Hypothalamus (tissue), 51 donors: ENCODE results near the gene SSBP3.
"Not testable (repeated sequence)": the region's sequence is repeated elsewhere in the genome, so short reads cannot be mapped to it uniquely, and the experiment has no call there.

Experiments
- DNase-seq, 51 donors: peaks; one replicate each; lab custom pipeline; 2025; lab: John Stamatoyannopoulos, UW

Gene SSBP3

DNA sequence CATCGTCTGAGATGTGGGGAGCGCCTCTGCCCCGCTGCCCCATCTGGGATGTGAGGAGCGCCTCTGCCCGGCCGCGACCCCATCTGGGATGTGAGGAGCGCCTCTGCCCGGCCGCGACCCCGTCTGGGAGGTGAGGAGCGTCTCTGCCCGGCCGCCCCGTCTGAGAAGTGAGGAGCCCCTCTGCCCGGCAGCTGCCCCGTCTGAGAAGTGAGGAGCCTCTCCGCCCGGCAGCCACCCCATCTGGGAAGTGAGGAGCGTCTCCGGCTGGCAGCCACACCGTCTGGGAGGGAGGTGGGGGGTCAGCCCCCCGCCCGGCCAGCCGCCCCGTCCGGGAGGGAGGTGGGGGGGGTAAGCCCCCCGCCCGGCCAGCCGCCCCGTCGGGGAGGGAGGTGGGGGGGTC, 173.0 kb downstream of the SSBP3 start:
- DNase-seq: not testable (repeated sequence)

DNA sequence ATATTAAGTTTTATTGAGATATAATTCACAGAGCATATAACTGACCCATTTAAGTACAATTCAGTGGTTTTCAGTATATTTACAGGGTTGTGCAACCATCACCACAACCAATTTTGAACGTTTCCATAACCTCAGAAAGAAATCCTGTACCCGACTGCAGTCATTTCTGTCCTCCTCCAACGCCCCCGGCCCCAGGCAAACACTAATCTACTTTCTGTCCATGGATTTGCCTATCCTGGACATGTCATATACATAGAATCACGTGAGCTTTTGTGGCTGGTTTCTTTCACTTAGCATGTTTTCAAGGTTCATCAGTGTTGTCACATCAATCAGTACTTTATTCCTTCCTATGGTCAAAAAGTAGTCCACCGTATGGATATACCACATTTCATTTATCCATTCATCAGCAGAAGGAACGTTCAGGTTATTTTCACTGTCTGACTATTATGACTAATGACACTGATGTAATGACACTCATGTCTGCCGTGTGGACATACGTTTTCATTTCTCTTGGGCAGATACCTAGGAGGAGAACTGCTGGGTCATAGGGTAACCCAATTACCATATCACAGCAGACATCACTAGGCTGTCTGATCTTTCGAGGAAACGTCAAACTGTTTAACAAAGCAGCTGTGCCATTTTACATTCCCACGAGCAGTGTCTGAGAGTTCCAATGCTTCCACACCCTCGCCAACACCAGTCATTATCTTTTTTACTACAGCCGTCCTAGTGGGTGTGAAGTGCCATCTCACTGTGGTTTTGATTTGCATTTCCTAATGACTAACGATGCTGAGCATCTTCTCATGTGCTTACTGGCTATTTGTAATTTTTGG, 175.5 kb downstream of the SSBP3 start:
- DNase-seq: no peak

DNA sequence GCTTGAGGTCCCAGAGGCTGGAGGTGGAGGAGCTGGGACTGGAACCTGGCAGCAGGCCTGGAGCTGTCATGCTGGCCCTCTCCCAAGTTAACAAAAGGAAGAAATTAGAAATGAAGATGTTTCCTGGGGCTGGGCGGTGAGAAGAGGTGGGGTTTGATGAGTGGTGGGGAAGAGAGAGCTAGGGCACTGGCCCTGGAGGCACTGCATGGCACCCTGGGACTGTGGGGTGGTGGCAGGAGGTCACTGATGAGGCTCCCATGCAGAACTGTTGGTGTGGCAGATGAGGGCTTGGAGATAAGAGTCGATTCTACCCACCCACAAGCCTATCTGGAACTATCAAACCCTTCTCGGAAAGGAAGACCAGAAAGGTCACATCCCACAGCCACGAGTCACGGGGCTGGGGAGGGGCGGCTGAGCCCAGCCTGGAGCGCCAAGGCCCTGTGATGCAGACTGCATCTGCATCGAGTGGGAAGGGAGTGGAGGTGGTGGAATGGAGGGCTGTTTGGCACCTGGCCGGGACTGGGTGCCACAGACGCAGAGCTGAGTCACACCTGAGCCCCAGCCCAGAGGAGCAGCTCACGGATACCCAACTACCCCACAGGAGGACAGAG, 176.8 kb downstream of the SSBP3 start:
- peak in 1 of 51 donors; percentile 57 for DNase-seq

DNA sequence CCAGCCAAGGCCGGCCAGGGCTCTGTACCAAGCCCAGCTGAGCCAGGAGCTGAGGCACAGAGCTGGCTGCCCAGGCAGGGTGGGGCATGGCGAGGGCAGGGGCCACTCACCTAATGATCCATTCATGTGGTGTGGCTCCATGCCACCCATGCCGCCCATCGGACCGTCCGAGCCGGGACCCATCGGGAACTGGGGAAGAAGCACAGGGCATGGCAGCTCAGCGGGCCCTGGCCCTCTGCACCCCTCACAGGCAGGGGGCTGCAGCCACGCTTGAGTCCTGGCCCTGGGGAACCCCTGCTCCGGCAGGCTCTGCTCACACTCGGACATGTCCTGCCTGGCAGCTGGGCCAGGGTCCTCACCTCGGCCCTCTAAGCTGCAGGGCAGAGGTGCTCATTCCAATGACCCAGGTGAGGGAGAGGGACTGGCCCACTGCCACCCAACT, 177.5 kb downstream of the SSBP3 start:
- DNase-seq: no peak

DNA sequence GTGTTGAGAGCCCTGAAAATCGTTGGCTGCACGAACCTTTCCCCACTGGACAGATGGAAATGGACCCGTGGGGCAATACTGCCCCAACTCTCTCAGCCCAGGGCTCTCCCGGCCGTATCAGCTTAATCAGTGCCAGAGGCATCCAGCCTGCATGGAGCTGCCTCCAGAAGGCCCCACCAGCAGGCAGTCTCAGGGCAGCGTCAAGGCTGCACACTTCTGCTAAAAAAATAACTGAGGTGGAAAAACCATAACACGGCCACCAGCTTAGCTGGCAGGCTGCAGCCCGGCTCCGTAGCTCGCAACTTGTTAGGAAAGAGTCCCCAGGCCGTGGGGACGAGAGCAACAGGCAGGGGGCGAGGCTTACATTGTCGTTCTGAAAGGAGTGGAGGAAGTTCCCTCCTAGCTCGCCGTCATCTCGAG, 178.3 kb downstream of the SSBP3 start:
- no peak for DNase-seq

DNA sequence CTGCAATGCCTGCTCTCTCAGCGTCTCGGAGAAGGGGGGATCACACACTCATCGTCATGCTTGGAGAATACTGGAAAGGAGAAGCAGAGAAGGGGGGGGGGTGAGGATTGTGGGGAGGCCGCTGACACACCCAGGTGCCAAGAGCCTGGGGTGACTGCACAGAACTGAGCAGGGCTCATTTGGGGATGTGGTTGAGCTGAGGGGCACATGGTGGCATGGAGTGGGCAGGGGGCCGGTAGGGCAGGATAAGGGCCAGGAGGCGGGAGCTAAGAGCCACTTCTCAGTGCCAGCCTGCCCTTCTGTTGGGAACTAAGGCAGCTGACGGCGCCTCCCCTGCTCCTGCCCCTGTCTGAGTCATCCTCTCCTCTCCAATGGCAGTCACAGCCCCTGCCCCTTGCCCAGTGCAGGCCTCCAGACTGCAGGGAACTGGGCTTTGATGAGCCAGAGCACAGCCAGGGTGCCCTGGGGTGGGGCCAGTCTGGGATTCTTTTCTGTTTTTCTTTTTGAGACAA, 179.0 kb downstream of the SSBP3 start:
- DNase-seq: peak in 28 of 51 donors; percentile 18 to 82 (median 31)

DNA sequence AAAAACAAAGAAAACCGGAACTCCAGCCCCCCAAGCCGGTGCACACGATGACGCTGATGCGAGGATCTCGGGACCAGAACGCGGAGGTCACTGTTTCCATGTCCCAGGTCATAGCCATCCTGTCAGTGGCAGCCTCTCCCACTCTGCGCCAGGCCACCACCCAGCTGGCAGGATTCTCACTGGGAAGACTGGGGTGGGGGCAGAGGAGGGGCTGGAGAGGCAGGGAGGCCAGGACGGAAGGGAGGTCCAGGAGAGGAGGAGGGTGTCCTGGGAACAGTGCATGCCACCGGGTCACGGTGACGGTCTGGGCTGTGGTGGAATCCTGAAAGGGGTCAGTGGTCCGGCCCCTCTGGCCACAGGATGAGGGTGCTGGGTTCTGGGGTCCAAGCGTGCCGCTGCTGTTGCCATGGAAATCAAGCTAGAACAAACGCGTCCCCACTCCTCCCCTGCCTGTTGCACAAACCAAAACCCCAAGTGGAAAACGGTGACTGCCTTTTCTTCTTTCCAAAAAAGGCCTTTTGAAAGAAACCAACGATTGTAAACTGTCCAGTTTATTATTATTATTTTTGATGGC, 180.1 kb downstream of the SSBP3 start:
- DNase-seq: no peak

DNA sequence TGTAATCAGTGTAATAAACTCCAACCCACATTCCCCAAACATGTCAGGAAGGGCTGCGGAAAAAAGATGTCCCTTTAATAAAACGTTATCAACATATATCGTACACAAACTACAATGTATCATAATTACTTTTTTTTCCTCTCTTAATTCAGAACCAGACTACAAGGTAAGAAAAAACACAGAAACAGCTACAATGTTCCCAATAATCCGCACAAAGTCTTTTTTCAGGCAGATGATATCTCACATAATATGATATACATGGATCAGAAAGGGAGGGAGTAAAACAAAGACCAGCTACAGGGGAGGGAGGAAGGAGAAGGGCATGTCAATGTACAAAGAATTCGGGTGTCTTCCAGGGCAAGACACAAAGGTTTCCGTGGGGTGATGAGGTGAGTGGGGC, 180.8 kb downstream of the SSBP3 start:
- no peak for DNase-seq

DNA sequence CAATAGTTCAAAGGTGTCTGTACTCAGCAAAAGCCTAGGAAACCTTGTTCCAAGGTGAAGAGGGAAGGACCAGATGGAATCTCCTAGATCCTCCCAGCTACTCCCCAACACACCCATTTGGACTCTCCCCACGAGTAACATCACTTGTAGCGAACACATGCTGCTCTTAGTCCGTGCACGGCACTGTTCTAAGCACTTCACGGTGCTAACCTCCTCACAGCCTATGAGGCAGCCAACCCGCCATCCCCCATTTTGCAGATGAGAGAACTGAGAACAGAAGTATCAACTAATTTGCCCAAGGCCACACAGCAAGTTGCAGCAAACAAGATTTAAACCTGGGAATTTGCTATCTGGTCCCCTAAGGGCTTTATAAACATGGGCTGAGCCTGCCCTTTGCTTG, 182.0 kb downstream of the SSBP3 start:
- no peak for DNase-seq

DNA sequence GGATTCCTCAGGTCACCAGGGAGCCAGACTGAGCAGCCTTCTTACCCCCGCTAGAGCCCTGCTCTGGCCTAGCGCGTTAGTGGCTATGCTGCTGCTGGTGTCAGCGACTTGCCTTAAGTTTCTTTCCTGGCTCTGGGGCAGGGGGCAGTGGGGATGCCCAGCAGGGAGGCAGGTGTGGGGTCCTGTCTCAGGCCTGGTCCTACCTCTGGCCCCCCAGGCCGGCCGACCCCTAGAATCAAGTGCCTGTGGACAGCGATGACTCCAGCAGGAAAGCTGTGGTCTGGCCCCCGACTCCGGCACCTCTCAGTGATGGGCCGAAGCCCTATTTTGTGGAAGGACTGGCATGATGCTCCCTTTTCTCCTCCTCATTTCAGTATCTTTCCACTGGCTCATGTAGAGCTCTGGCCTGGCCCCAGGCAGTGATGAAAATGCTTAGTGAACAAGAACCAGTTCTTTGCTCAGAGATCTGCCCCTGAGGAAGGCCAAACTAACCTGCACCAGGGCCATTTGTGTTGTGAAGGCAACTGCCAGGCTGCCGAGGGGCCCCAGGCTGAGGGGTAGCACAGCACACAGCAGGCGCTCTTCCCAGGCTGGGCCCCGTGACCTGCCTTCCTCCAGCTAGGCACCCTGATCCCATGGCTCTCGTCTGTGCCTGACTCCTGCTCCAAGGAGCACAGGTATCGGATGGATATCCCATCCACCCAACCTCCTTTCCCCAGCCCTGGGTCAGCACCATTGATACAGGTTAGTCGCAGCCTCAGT, 182.6 kb downstream of the SSBP3 start:
- no peak for DNase-seq

DNA sequence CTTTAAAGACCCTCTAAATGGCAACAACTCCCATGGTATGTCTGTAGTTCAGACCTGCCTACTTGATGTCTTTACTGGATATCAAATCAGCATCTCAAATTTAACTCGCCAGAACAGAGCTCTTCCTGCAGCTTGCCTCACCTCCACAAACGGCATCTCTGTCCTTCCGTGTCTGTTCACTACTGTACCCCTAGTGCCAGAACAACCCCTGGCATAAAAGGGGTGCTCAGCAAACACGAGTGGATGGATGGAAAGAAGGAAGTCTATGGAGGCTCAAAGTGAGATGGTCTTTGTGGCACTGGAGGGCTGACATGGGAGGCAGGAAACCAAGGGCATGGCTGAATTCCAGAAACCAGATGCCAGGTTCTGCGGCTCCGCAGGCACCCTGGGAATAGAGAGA, 183.5 kb downstream of the SSBP3 start:
- no peak for DNase-seq

DNA sequence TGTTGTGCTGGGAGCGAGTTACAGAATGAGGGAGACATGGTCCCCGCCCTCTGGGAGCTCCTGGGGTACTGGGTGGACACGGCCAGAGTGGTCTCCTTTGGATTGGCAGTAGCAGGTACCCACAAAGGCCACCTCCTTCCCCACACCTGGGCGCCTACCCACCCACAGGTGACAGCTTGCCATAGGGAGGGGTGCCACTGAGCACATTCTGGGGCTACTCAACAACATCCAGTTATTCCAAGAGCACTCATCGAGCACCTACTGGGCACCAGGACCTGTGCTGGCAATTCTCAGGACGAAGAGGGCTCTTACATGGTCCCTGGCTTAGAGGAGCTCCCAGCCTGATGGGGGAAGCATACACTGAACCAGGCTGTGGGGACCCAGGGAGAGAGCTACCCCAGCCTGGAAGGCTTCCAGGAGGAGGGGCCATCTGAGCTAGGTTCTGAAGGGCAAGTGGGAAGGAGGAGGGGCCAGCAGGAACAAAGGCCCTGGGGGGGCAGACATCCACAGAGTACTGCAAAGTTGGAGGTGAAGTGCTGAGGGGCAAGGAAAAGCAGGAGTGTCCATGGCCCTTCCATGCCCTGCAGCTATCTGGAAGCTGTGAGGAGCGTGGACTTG, 184.2 kb downstream of the SSBP3 start:
- DNase-seq: no peak

DNA sequence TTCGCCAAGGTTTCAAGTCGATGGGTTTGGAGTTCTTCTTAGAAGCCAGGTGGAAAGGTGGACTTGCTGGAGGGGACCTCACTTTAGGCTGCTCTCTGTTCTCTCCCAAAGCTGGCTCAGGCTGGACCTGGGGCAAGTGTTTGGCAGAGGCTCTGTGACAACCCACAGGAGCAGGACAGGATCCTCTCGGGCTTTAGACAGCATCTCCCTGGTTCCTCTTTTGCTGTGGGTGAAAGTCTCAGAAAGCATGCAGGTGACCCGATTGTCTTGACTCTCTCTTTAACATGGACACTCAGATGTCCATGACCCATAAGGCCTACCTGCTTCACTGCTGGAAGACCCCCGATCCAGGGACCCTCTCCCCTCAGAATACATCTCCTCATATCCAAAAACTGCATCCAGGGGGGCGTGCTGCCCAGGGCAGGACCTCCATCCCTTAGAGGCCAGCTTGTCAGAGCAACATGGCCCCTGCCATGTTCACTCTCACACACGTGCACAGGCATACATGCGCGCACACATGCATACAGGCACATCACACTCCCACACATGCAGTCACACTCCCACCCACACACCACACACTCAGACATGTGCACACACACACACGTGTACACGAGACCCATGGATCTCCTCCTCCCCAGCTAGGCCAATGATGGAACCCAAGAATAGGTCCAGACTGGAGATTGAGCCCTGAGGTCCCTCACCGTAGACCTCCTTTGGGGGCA, 184.9 kb downstream of the SSBP3 start:
- DNase-seq: no peak

DNA sequence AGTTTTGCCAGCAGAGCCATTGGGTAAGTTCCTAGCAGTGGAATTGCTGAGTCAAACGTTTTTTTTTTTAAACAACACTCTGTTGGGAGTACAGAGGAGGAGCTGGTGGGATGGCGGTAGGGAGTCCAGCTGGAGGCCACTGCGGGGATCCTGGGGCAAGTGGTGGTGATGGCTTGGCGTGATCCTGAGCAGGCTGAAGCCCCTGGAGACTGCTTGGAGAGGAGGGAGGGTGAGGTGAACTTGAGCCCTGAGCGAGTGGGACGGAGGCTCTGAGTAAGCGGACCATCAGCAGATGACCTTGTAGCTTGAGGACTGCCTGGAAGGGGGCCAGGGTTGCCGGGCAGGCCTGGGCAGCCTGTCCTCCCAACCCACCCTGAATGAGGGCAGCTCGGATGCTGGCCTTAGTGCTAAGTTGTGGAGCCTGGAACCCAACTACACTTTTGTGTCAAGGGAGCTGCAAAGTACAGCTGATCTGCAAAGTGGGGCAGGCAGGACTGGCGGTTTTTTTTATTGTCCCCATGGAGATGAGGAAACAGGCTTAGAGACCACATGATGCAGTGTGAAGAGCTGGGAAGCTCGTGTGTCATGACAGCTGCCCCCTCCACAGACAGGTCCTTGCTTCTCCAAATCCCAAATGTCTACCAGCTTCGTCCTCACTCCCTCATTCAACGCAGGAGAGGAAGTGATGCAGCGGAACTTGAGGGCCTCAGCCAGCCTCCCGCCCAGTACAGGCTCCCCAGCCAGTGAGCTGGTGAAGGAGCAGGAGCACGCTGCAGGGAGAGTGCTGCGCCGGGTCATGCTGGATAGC, 186.0 kb downstream of the SSBP3 start:
- peak in 36 of 51 donors; percentile 7 to 76 (median 49) for DNase-seq

DNA sequence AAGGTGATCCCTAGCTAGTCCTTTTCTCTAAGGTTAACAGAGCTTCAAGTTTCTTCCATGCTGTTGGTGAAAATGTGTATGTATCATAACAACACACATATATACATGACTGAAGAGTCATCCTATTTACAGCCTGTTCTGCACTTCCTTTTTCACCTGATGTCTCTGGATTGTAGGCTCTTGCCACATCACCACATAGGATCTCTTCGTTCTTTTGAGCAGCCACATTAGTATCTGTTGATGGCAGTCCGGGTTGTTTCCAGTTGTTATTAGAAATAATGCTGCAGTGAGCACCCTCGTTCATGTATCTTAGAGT, 186.5 kb downstream of the SSBP3 start:
- DNase-seq: no peak

DNA sequence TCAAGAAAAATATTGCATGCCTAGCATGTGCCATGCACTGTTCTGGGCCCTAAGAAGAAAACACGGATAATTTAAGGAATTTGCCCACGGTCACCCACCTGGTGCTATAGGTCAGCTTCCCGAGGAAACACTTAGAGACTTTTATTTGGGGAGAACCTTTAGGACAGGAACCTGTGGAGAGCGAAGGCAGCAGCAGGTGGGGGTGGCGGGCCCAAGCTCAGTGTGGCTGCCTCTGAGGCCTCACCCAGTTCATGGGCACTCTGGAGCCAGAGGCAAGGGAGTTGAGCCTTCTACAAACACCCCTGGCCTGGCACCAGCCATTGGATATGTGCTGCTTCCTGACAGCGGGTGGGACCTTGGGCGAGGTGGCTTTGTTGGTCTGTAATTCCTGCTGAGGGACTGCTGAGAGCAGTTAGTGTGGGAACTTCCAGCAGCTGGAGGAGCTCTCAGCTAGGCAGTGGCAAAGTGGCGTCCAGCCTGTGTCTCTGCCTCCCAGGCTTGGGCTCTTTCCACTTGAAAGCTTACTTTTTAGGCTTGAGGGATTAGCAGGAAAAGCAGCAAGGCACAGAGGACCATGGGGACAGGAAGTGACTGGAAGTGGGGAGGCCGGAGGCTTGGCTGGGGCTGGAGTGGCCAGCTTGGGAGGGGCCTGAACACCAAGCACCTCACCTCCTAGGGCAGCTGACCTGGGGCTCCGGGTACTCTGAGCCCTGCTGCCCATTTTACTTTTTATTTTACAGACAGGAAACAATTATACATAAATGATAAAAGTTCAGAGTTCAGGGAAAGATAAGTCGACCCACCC, 187.1 kb downstream of the SSBP3 start:
- peak in 7 of 51 donors; percentile 13 to 44 (median 21) for DNase-seq

DNA sequence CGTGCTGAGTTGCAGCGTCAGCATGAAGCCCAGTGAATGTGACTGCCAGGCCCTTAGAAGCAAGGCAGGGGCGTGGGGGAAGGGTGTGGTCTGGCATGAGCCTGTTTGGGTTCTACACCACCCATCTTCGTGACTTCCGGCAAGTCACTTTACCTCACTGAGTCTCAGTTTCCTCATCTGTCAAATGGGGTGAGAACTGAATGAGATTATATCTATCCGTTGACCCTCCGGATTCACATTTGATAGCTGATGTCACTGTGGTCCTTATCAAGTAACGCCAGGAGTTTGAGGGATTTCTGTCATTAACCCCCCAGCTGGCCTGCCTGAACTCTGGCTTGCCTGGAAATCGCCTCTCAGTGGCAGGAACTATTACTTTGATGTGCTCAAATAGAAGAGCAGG, 190.7 kb downstream of the SSBP3 start:
- DNase-seq: no peak

DNA sequence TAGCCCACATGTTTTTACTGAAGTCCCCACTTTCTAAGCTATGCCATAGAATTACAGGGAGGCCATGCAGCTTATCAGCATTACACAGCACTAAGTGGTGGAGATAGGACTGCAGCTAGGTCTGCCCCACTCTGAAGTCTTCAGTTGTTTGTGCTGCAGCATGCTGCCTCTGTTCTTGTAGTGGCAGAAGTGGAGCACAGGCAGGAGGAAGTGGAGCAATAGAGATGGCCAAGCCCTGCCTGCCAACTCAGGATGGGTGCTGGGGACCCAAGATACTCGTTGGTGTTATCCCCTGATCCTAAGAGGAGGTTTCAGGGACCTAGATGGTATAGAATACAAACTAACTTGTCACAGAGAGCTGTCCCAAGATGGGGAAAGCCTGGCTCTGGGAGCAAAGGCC, 193.3 kb downstream of the SSBP3 start:
- DNase-seq: no peak
